HG03520 (cell line): ENCODE results near the gene DCPS.
"Not testable (repeated sequence)": the region's sequence is repeated elsewhere in the genome, so short reads cannot be mapped to it uniquely, and the experiment has no call there.

Source experiments
- ATAC-seq: cut with Tn5 transposase; IDR thresholded peaks from one replicate; pipeline ENCODE4 v1.9.1; 2021; ENCODE audit warnings: mild to moderate bottlenecking, moderate library complexity; ENCODE audit not compliant: unreplicated experiment

DCPS gene

GRCh38 chr11:126343051-126343450 is 39.2 kb downstream of the DCPS start:
- no peak for ATAC-seq

GRCh38 chr11:126344141-126345080 is 40.6 kb downstream of the DCPS start:
- no peak for ATAC-seq

DNA sequence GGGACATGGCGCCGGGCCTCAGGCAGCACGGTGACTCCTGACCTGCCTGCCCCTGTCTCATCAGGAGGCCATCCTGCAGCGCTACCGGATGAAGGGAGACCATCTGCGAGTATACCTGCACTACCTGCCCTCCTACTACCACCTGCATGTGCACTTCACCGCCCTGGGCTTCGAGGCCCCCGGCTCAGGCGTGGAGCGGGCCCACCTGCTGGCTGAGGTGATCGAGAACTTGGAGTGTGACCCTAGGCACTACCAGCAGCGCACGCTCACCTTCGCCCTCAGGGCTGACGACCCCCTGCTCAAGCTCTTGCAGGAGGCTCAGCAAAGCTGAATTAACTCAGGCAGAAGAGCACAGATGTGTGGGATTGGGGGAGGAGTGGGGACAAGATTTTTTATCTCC is 41.4 kb downstream of the DCPS start:
- ATAC-seq = no peak

DNA sequence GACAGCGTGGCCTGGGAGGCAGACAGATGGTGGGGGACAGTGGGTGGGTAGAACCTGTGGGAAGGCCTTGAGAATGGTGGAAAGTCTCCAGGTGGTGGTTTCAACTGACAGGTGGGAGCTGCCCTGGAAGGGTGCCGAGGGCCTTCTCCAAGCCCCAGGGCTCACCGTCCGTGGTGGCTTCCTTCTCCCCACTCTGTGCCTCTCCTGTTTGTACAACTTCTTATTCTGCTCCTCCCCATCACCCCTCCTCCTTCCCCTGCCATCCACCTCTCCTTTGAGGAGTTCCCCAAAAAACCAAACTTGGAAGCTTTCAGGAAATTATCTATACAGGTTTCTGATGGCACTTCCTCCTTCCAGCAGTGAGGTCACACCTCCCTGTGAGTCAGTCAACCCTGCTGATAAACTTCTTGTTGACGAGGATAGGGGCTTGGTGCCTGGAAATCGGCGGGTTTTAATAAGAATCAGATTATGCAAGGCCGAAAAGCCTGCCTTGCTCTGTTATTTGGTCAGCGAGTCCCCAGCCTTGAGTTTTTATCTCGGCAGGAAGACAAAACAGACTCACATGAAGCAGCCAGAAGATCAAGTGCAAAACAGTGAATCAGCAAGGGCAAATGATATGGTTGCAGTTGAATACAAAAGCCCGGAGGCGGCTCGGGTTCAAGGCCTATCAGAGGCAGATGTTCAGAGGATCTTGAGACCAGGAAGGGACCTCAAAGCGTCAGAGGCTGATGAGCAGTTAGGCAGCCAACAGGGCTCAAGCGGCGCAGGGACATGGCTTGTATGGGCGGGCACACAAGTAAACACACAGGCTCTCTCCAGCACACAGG is 42.1 kb downstream of the DCPS start:
- no peak for ATAC-seq

DNA sequence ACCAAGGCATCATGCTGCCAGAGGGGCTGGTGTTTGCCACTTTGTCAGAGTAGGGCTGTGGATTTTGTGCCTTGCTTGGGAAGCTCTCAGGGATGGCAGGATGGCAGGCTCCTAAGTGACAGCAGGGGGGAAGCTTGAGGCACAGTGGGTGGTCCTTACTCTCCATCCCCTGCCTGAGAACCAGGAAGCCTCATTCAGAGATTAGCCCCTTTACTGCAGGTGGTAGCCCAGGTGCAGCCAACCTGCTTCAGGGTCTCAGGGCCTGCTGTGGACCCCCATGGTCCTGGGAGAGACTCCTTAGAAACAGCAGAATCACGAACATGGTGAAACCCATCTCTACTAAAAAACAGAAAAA is 42.7 kb downstream of the DCPS start:
- no peak for ATAC-seq

- not testable (repeated sequence) for ATAC-seq
Measured at GRCh38 chr11:126346946-126347345, 43.1 kb downstream of the DCPS start.

DNA sequence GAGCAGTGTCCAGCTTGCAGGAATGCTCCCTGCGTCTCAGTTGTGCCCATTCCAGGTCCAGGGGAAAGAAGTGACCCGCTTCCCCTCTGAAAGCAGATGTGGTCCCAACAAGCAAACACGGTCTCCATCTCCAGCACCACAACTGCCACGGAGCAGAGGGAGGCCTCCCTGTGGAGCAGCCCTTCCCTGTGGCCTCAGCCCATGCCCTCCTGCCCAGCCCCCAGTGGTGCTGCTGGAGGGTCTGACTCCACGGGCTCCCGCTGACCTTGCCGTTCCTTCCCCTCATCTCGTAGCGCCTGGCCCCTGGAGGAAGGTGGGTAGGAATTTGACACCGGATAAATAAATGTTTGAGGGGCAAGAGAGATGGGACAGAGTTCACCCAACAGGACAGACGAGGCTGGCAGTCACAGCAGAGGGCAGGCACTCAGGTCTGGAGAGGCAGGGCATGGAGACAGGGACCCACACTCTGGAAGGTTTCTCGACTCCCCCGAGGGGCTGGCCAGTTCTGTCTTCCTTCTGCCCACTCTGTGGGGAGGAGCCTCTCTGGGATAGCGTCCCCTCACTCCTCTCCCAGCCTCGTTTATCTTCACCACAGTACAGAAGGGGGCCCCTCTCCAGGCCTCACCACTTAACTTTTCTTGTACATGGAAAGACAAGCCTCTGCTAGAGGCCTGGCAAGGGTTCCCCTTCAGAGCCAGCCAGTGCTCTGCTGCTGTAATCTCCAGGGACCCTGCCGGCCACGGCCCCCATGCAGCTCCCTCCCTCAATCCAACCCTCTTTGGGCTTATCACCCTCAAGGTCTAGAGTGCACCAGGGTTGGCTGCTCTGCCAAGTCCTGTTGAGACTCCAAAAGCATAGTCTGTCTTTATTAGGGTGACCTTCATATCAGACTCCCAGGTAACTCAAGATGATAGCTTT is 44.1 kb downstream of the DCPS start:
- no peak for ATAC-seq

- no peak for ATAC-seq
Measured at GRCh38 chr11:126348806-126349582, 45.1 kb downstream of the DCPS start.

GRCh38 chr11:126350836-126351235 is 47.0 kb downstream of the DCPS start:
- no peak for ATAC-seq

GRCh38 chr11:126352163-126352562 is 48.3 kb downstream of the DCPS start:
- no peak for ATAC-seq

DNA sequence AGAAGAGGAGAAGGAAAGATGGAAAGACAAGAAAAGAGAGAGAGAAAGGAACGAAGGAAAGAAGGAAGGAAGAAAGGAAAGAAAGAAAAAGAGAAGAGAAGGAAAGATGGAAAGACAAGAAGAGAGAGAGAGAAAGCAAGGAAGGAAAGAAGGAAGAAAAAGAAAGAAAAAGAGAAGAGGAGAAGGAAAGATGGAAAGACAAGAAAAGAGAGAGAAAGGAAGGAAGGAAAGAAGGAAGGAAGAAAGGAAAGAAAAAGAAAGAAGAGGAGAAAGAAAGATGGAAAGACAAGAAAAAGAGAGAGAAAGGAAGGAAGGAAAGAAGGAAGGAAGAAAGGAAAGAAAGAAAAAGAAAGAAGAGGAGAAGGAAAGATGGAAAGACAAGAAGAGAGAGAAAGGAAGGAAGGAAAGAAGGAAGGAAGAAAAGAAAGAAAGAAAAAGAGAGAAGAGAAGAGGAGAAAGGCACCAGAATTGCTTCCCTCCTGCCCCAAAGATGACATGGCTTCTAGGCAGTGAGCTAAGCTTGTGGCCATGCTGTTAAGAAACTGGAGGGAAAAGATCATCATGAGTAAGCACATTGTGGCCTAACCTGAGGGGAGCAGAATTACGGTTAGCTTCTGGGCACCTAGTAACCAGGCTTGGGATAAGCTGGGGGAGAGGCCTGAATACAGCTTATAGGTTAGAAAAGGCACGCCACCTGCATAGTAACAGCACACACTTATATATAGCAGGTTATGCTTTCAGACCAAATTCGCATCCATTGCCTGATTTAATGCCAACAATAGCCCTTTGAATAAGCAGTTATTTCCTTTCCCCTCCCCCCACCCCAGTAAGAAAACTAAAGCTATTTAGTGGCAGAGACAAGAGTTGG is 49.3 kb downstream of the DCPS start:
- ATAC-seq = no peak

- ATAC-seq = peak; percentile 37
Measured at GRCh38 chr11:126354631-126355323, 50.9 kb downstream of the DCPS start.

DNA sequence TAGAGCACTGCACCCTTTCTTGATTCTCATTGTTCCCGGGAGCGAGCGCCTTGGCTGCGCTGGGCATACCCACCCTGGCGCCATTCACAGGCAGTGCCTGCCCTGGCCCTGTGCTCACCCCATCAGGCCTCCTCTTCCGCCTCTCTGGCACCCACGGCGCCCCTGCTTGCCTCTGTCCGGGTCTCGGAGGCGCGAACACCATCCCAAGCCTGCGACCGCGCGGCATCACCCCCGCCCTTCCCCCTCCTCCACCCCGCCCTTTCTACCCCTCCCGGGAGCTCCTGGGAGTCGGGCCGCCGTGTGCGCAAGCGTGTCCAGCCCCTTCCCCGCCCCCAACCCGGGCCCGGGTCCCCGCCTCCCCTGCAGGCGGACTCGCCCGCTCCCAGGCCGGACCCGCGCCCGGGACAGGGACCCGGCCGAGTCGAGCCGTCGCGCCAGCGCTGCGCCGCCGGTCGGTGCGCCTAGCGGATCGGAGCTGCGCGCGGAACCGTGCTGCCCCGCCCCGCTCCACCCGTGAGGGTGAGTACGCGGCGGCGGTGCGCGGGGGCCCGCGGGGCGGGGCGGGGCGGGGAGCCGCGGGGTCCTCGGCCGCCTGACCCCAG is 51.6 kb downstream of the DCPS start, which contains the start of gene ST3GAL4:
TSS of gene ST3GAL4 (plus strand) at position 363 of the 602 bp plus-strand sequence. CDS start 50,470 bp downstream, outside the sequence.
- ATAC-seq = peak; percentile 48

GRCh38 chr11:126355926-126356897 is 52.4 kb downstream of the DCPS start:
- peak; percentile 21 for ATAC-seq

GRCh38 chr11:126357055-126357962 is 53.4 kb downstream of the DCPS start:
- ATAC-seq = no peak
